Neuronal stem cell (in vitro differentiated cells): ENCODE data around the gene ABHD16A.

Experiments used
- DNase-seq: peaks from one replicate; pipeline ENCODE4 v3.0.0-alpha.2; 2013; ENCODE audit warnings: low spot score
- H2AFZ ChIP-seq: one replicate; pipeline ENCODE4 v1.6.1; 2013; ENCODE audit warnings: mild to moderate bottlenecking, low read length, inconsistent platforms
- H2AK5ac ChIP-seq: 2 replicates; pipeline ENCODE4 v1.6.1; 2013; ENCODE audit warnings: low read depth, mild to moderate bottlenecking, inconsistent platforms, low read length, moderate library complexity, mixed read lengths
- H2BK120ac ChIP-seq: 2 replicates; pipeline ENCODE4 v1.6.1; 2013; ENCODE audit warnings: low read depth, mild to moderate bottlenecking, inconsistent platforms, low read length, moderate library complexity, mixed read lengths
- H2BK12ac ChIP-seq: one replicate; pipeline ENCODE4 v1.6.1; 2013; ENCODE audit warnings: low read length, inconsistent platforms
- H2BK15ac ChIP-seq: 2 replicates; pipeline ENCODE4 v1.6.1; 2013; ENCODE audit warnings: mild to moderate bottlenecking, low read length, inconsistent platforms, mixed read lengths
- H2BK5ac ChIP-seq: one replicate; pipeline ENCODE4 v1.6.1; 2013; ENCODE audit warnings: inconsistent platforms, mild to moderate bottlenecking, low read length, moderate library complexity
- H3K14ac ChIP-seq: one replicate; pipeline ENCODE4 v1.6.1; 2013; ENCODE audit warnings: low read length, inconsistent platforms
- H3K18ac ChIP-seq: 2 replicates; pipeline ENCODE4 v1.6.1; 2013; ENCODE audit warnings: low read length, inconsistent platforms
- H3K23ac ChIP-seq: 2 replicates; pipeline ENCODE4 v1.6.1; 2013; ENCODE audit warnings: low read depth, mild to moderate bottlenecking, mixed read lengths, low read length, inconsistent platforms; ENCODE audit not compliant: poor library complexity
- H3K27ac ChIP-seq: replicated peaks from 3 replicates; pipeline ENCODE4 v1.5.1; 2013; ENCODE audit warnings: low read length, inconsistent platforms
- H3K27me3 ChIP-seq, 3 experiments: 2 replicates each; pipeline ENCODE4 v1.6.1; 2013; ENCODE audit warnings: low read length in 3 of 3, mild to moderate bottlenecking in 2 of 3, inconsistent platforms in 1 of 3, low read depth in 1 of 3, mixed read lengths in 1 of 3, moderate library complexity in 1 of 3; ENCODE audit not compliant: control insufficient read depth in 3 of 3, insufficient read depth in 3 of 3
- H3K36me3 ChIP-seq, 2 donors: replicated peaks in 1 of 2; 2 replicates each; pipeline ENCODE4 v1.6.1; 2013; ENCODE audit warnings: low read length in 2 of 2; ENCODE audit not compliant: control insufficient read depth in 2 of 2, insufficient read depth in 2 of 2
- H3K4ac ChIP-seq: 2 replicates; pipeline ENCODE4 v1.6.1; 2013; ENCODE audit warnings: inconsistent platforms, mild to moderate bottlenecking, low read length, moderate library complexity
- H3K4me1 ChIP-seq, 2 donors: 1 replicate in 1 of 2; 2 replicates in 1 of 2; pipeline ENCODE4 v1.6.1; 2013; ENCODE audit warnings: low read length in 2 of 2, low read depth in 1 of 2; ENCODE audit not compliant: control insufficient read depth in 2 of 2, insufficient read depth in 1 of 2
- H3K4me2 ChIP-seq: one replicate; pipeline ENCODE4 v1.6.1; 2013; ENCODE audit warnings: mild to moderate bottlenecking, low read length, inconsistent platforms; ENCODE audit not compliant: insufficient read depth, poor library complexity, severe bottlenecking
- H3K4me3 ChIP-seq, 2 donors: 2 replicates each; pipeline ENCODE4 v1.5.1; 2013; ENCODE audit warnings: low read length in 2 of 2, mild to moderate bottlenecking in 2 of 2, inconsistent platforms in 1 of 2, moderate library complexity in 1 of 2
- H3K79me1 ChIP-seq: one replicate; pipeline ENCODE4 v1.6.1; 2013; ENCODE audit warnings: low read depth, mild to moderate bottlenecking, inconsistent platforms, low read length, moderate library complexity
- H3K9ac ChIP-seq: one replicate; pipeline ENCODE4 v1.6.1; 2013; ENCODE audit warnings: mild to moderate bottlenecking, low read depth, low read length, inconsistent platforms; ENCODE audit not compliant: poor library complexity
- H3K9me3 ChIP-seq, 2 donors: replicated peaks in 1 of 2; 2 replicates each; pipeline versions ENCODE3 to v1.6.1; 2013; ENCODE audit warnings: low read length in 2 of 2, mild to moderate bottlenecking in 2 of 2, inconsistent platforms in 1 of 2, low read depth in 1 of 2, mixed read lengths in 1 of 2, moderate library complexity in 1 of 2; ENCODE audit not compliant: control insufficient read depth in 2 of 2, insufficient read depth in 1 of 2
- H4K8ac ChIP-seq: one replicate; pipeline ENCODE4 v1.6.1; 2013; ENCODE audit warnings: low read depth, mild to moderate bottlenecking, inconsistent platforms, low read length, moderate library complexity
- H4K91ac ChIP-seq: one replicate; pipeline ENCODE4 v1.6.1; 2013; ENCODE audit warnings: low read length, low read depth, mild to moderate bottlenecking, inconsistent platforms; ENCODE audit not compliant: poor library complexity
- WGBS, 2 donors: extraction: QIAGEN DNeasy Blood & Tissue Kit; methylation state at CpG; one replicate each; pipeline ENCODE4 v1.1.7; 2013; ENCODE audit warnings: missing lambda C conversion rate in 2 of 2, mixed read lengths in 1 of 2; ENCODE audit not compliant: insufficient read length in 2 of 2, insufficient replicate concordance in 1 of 2; ENCODE audit errors: extremely low coverage in 2 of 2; 5-methylcytosine and 5-hydroxymethylcytosine counted together

Gene ABHD16A

GRCh38 chr6:31734821-31735406, 31.8 kb upstream of the ABHD16A start:
- peak overlapping the region; percentile 81 for H3K18ac ChIP-seq
- no CpG with 5 or more reads among the region's 18 CpGs for WGBS, 2 donors

GRCh38 chr6:31734247-31734820, 31.2 kb upstream of the ABHD16A start:
- H3K36me3 ChIP-seq = peaks cover 28 to 47% of the 10 kb centered on the region in 2 donors
- H4K8ac ChIP-seq = no peak overlapping the region
- peaks cover 10% of the 10 kb centered on the region for H3K79me1 ChIP-seq

More at GRCh38 chr6:31734821-31735406, 31.8 kb upstream of the ABHD16A start:
- H4K8ac ChIP-seq = no peak overlapping the region
- H3K23ac ChIP-seq = peak overlapping the region; percentile 23
- H3K27ac ChIP-seq = peak overlapping the region; percentile 88
- H3K4me3 ChIP-seq = peak overlapping the region; percentile 67 to 90
- H3K27me3 ChIP-seq = no peaks in the 10 kb centered on the region
- H2BK15ac ChIP-seq = no peak overlapping the region
- no peaks in the 10 kb centered on the region for H3K9me3 ChIP-seq
- peaks cover 10% of the 10 kb centered on the region for H3K79me1 ChIP-seq
- H3K4me2 ChIP-seq = peak overlapping the region; percentile 89
- H2BK5ac ChIP-seq = peak overlapping the region; percentile 49
- no peak overlapping the region for H2AFZ ChIP-seq
- peak; percentile 29 for DNase-seq
- peak overlapping the region; percentile 14 for H3K14ac ChIP-seq
- peak overlapping the region; percentile 79 for H3K9ac ChIP-seq
- H3K4ac ChIP-seq = no peak overlapping the region
- H4K91ac ChIP-seq = peak overlapping the region; percentile 11
- H3K36me3 ChIP-seq = peaks cover 28 to 47% of the 10 kb centered on the region in 2 donors
- no peak overlapping the region for H2BK120ac ChIP-seq
- peaks cover 29 to 42% of the 10 kb centered on the region in 2 donors for H3K4me1 ChIP-seq
- H2BK12ac ChIP-seq = no peak overlapping the region
- H2AK5ac ChIP-seq = no peak overlapping the region

GRCh38 chr6:31733734-31734133, 30.6 kb upstream of the ABHD16A start:
- no peak overlapping the region for H2BK12ac ChIP-seq
- H2AK5ac ChIP-seq = no peak overlapping the region
- H3K9me3 ChIP-seq = no peaks in the 10 kb centered on the region
- no peak overlapping the region for H3K4me2 ChIP-seq
- no peak overlapping the region for H4K91ac ChIP-seq
- peaks cover 26 to 39% of the 10 kb centered on the region in 2 donors for H3K4me1 ChIP-seq
- H4K8ac ChIP-seq = no peak overlapping the region
- H2BK5ac ChIP-seq = no peak overlapping the region
- H2BK15ac ChIP-seq = no peak overlapping the region
- H3K14ac ChIP-seq = no peak overlapping the region
- H3K27me3 ChIP-seq = no peaks in the 10 kb centered on the region
- H3K4ac ChIP-seq = no peak overlapping the region
- peaks cover 11% of the 10 kb centered on the region for H3K79me1 ChIP-seq
- H3K18ac ChIP-seq = no peak overlapping the region
- no peak overlapping the region for H3K27ac ChIP-seq
- H2AFZ ChIP-seq = no peak overlapping the region
- H3K36me3 ChIP-seq = peaks cover 28 to 52% of the 10 kb centered on the region in 2 donors
- peak overlapping the region in 1 of 2 donors; percentile 67 for H3K4me3 ChIP-seq
- no peak overlapping the region for H3K23ac ChIP-seq
- WGBS, 2 donors = no CpG with 5 or more reads among the region's 4 CpGs
- no peak overlapping the region for H2BK120ac ChIP-seq
- H3K9ac ChIP-seq = no peak overlapping the region
- no peak for DNase-seq

More at GRCh38 chr6:31734247-31734820, 31.2 kb upstream of the ABHD16A start:
- peak overlapping the region; percentile 15 for H3K18ac ChIP-seq
- H4K91ac ChIP-seq = no peak overlapping the region
- H2BK5ac ChIP-seq = no peak overlapping the region
- H3K4ac ChIP-seq = no peak overlapping the region
- peaks cover 29 to 42% of the 10 kb centered on the region in 2 donors for H3K4me1 ChIP-seq
- H2AK5ac ChIP-seq = peak overlapping the region; percentile 18
- H2AFZ ChIP-seq = no peak overlapping the region
- H3K14ac ChIP-seq = no peak overlapping the region
- no peaks in the 10 kb centered on the region for H3K27me3 ChIP-seq
- no peak overlapping the region for H2BK12ac ChIP-seq
- peak overlapping the region; percentile 33 for H2BK15ac ChIP-seq
- peak overlapping the region; percentile 67 to 90 for H3K4me3 ChIP-seq
- H3K4me2 ChIP-seq = peak overlapping the region; percentile 89
- peak; percentile 57 for DNase-seq
- no peak overlapping the region for H2BK120ac ChIP-seq
- H3K23ac ChIP-seq = no peak overlapping the region
- no peaks in the 10 kb centered on the region for H3K9me3 ChIP-seq
- H3K27ac ChIP-seq = no peak overlapping the region
- H3K9ac ChIP-seq = no peak overlapping the region
- WGBS, 2 donors = no CpG with 5 or more reads among the region's 2 CpGs

GRCh38 chr6:31732029-31732428, 28.9 kb upstream of the ABHD16A start:
- Histone ChIP-seq H2BK12ac (no peak overlapping the region), H3K36me3 (peaks cover 43 to 69% of the 10 kb centered on the region in 2 donors), H2BK120ac (no peak overlapping the region), H2BK15ac (no peak overlapping the region), H3K4me1 (peaks cover 19 to 29% of the 10 kb centered on the region in 2 donors), H4K8ac (no peak overlapping the region), H3K27ac (no peak overlapping the region), H2AFZ (no peak overlapping the region), H3K23ac (no peak overlapping the region), H3K18ac (no peak overlapping the region), H4K91ac (no peak overlapping the region), H2BK5ac (no peak overlapping the region), H3K4me3 (no peak overlapping the region), H3K4ac (no peak overlapping the region), H3K14ac (no peak overlapping the region), H3K9ac (no peak overlapping the region), H3K79me1 (peaks cover 18% of the 10 kb centered on the region), H3K9me3 (no peaks in the 10 kb centered on the region), H3K27me3 (no peaks in the 10 kb centered on the region), H2AK5ac (no peak overlapping the region), H3K4me2 (no peak overlapping the region)
- no peak for DNase-seq
- WGBS, 2 donors = no CpG with 5 or more reads among the region's 3 CpGs
